GM13976 (cell line): ENCODE measurements around the gene CALR3.

Experiments
- DNase-seq: peaks from one replicate; pipeline ENCODE4 v3.0.0; 2012; ENCODE audit warnings: low spot score
- CTCF ChIP-seq: IDR thresholded peaks from 2 replicates; pipeline ENCODE4 v1.5.1; 2012; ENCODE audit warnings: borderline replicate concordance, mild to moderate bottlenecking; ENCODE audit not compliant: insufficient read depth; ENCODE audit errors: extremely low read depth, missing control alignments, control extremely low read depth
- in situ Hi-C: fragments of 300-500 bp; cut with MboI; formaldehyde crosslinking; loops from one replicate; pipeline ENCODE4 v1.12.0; 2022; ENCODE audit warnings: low sequenced_read_pairs, mixed read lengths, inconsistent platforms; ENCODE audit not compliant: unreplicated experiment

Gene CALR3

DNA sequence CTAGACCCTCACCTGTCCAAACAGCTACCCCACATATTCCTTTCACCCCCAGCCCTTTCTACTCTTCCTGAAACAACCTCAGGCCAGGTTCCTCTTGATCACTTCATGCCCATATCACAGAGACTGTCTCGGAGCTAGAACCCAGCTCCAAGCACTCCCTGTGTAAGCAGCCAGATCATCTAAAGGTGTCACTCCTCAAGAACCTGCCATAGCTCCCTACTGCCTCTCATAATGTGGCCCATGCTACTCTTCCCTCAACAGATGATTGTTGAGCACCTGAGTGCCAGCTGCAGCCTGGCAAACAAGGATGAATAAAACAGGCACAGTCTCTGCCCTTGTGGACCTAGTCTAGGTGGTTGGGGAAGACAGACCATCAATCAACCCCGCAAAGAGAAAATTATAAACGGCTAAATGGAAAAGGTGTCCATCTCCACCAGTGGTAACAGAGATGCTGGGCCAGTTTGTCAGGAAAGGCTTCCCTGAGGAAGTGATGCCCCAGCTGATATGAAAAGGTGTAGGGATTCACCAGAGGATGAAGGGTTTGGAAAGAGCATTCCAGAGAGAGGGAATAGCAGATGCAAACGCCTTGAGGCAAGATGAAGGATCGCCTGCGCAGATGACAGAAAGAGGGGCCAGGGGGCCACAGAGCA is 32.5 kb downstream of the CALR3 start:
- in situ Hi-C loops = no loop called here
- DNase-seq = no peak
- TF ChIP-seq CTCF = no peak

GRCh38 chr19:16462757-16463250 is 33.2 kb downstream of the CALR3 start:
- no peak for DNase-seq
- in situ Hi-C loops = no loop called here
- TF ChIP-seq CTCF = no peak

GRCh38 chr19:16461630-16462051 is 34.3 kb downstream of the CALR3 start:
- in situ Hi-C loops = no loop called here
- TF ChIP-seq CTCF = no peak
- DNase-seq = no peak

DNA sequence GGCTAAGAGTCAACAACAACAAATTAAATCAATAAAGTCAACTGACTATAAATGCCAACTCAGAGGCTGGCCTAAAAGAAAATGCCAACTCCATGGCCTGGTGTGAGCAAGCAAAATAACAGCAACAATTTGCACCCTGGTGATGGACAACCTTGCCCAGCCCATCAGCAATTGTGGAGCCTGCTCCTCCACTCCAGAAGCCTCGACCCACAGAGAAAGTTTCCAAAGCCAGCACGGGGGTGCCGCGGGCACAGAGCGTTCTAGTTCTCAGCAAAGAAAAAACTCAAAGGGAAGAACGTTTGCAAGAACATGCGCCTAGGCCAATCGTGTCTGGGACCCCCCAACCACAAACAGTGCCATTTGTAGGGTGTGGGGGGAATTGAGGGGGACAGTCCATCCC is 35.5 kb downstream of the CALR3 start:
- no peak for TF ChIP-seq CTCF
- in situ Hi-C loops = no loop called here
- DNase-seq = no peak

DNA sequence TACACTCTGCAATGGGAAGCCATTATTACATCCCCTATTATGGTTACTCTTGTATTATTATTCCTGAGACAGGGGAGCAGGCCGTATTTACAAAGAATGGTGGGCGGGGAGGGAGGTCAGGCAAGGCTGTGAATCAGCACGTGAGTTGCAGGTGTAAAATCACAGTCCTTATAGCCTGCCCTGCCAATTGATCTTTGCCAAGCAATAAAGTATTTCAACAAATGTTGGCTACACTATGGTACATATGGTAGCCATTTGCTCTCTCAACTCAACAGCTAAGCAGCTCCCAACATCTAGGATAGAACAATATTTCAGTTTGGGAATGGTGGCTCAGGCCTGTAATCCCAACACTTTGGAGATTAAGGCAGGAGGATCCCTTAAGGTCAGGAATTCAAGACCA is 36.3 kb downstream of the CALR3 start:
- in situ Hi-C loops = no loop called here
- no peak for TF ChIP-seq CTCF
- no peak for DNase-seq

- TF ChIP-seq CTCF = no peak
- in situ Hi-C loops = no loop called here
- DNase-seq = no peak
Observed at GRCh38 chr19:16458391-16459341, 37.3 kb downstream of the CALR3 start.
